ENCODE results near the gene TSFM. TPM values are rescaled to one million over a fixed set of nuclear protein-coding genes. Genes with fewer than 3 reads are reported as not detected.
A peak's percentile ranks its signal among the peaks of the same experiment; 100 is the strongest.
"Not testable (repeated sequence)": the region's sequence is repeated elsewhere in the genome, so short reads cannot be mapped to it uniquely, and the experiment has no call there.

The TSFM gene
- total and polyA plus RNA-seq, 2 donors = 28.6 to 29.2 TPM

DNA sequence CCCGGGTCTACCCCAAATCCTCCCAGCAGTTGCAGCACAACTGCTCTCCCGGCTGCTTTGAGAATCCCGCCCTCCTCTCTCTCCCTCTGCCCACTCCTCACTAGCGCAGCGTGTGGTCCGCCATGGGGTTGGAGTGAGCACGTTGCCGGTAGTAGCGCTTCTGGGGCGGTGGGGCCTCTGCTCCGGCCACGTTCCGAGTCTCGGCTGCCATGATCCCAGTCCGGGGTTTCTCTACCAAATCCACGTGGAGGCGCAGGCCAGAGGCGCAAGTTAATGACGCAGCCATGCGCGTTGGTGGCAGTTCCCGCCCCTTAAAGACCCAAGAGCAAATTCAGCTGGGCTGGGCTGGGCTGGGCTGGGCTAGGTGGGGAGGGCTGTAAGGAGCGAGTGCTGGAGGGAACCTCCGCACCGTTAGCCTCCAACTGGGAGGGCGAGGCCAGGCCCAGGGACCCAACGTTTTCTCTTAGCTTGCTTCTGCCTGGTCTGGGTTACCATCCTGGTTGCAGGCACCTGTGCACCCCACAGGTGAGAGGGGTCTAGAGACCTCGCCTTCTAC, 10.6 kb upstream of the TSFM start, which contains the start of gene METTL1:
Gene METTL1, minus strand, starts transcription at position 233 of the 556 bp plus-strand sequence. Its CDS starts 22 bp downstream, at position 211.
- H3K27me3 ChIP-seq (ENCODE audit: control insufficient read depth in 2 of 2, insufficient read depth in 1 of 2, low read length in 1 of 2) = peaks cover 14 to 33% of the 10 kb centered on the region in 2 donors
- peak; percentile 73 to 93 (median 83) for DNase-seq (ENCODE audit: low read depth in 6 of 9, low spot score in 9 of 9)
- peaks cover 0 to 4% of the 10 kb centered on the region in 2 donors for H3K36me3 ChIP-seq (ENCODE audit: control insufficient read depth in 2 of 2, insufficient read depth in 2 of 2, low read length in 1 of 2)
- peak within 1 kb of the TSS; percentile 70 to 75 for H3K27ac ChIP-seq (ENCODE audit: low read depth in 1 of 2, low read length in 1 of 2)
- H3K4me1 ChIP-seq (ENCODE audit: control insufficient read depth in 2 of 2, insufficient read depth in 2 of 2, low read length in 2 of 2) = peaks cover 6 to 29% of the 10 kb centered on the region in 2 donors
- H3K4me3 ChIP-seq (ENCODE audit: low read length in 2 of 2) = peak within 1 kb of the TSS; percentile 67 to 78
- WGBS = under 1% methylated on average over 28 of the region's 28 CpGs
- peaks cover 0 to 4% of the 10 kb centered on the region in 2 donors for H3K9me3 ChIP-seq (ENCODE audit: control insufficient read depth in 2 of 2, insufficient read depth in 1 of 2, low read length in 1 of 2)

DNA sequence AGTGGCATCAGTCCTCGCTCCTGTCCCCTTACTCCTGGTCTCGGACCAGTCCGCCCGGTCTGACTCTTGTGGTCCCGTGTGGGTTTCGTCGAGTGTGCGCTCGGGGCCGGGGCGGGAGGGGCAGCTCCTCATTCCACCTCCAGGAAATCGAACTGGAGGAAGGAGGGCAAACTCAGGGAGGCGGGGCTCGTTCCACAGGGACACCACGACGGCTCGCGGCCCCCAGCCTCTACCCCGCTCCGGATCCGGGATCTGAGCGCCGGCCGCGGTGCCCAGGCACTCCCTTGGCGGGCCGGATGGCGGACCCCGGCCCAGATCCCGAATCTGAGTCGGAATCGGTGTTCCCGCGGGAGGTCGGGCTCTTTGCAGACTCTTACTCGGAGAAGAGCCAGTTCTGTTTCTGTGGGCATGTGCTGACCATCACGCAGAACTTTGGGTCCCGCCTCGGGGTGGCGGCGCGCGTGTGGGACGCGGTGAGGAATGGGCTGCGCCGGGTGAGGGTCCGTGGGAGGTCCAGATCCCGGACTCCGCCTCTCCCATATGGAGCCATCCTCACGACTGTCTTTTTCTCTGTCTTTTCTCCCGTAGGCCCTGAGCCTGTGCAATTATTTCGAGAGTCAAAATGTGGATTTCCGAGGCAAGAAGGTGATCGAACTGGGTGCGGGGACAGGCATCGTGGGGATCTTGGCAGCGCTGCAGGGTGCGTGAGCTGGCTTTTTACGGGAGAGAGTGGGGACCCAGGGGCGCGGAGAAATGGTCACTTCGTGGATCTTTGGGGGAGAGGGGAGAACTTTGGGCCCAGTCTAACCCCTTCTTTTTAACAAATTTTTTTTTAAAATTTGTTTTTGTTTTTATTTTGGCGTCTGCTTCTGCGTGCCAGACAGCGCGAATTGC, 9.9 kb upstream of the TSFM start, which contains the start of gene EEF1AKMT3:
Gene EEF1AKMT3, plus strand, starts transcription at position 186 of the 894 bp plus-strand sequence. Its CDS starts 111 bp downstream, at position 297.
- Histone ChIP-seq H3K9me3 (ENCODE audit: control insufficient read depth in 2 of 2, insufficient read depth in 1 of 2, low read length in 1 of 2) (peaks cover 0 to 4% of the 10 kb centered on the region in 2 donors), H3K4me3 (ENCODE audit: low read length in 2 of 2) (peak within 1 kb of the TSS; percentile 67 to 78), H3K4me1 (ENCODE audit: control insufficient read depth in 2 of 2, insufficient read depth in 2 of 2, low read length in 2 of 2) (peaks cover 6 to 27% of the 10 kb centered on the region in 2 donors), H3K27ac (ENCODE audit: low read depth in 1 of 2, low read length in 1 of 2) (peak within 1 kb of the TSS; percentile 70 to 75), H3K27me3 (ENCODE audit: control insufficient read depth in 2 of 2, insufficient read depth in 1 of 2, low read length in 1 of 2) (peaks cover 6 to 26% of the 10 kb centered on the region in 2 donors), H3K36me3 (ENCODE audit: control insufficient read depth in 2 of 2, insufficient read depth in 2 of 2, low read length in 1 of 2) (peaks cover 0 to 4% of the 10 kb centered on the region in 2 donors)
- peak in 1 of 9 donors; percentile 13 for DNase-seq (ENCODE audit: low read depth in 6 of 9, low spot score in 9 of 9)
- 4% methylated on average over 67 of the region's 67 CpGs for WGBS

DNA sequence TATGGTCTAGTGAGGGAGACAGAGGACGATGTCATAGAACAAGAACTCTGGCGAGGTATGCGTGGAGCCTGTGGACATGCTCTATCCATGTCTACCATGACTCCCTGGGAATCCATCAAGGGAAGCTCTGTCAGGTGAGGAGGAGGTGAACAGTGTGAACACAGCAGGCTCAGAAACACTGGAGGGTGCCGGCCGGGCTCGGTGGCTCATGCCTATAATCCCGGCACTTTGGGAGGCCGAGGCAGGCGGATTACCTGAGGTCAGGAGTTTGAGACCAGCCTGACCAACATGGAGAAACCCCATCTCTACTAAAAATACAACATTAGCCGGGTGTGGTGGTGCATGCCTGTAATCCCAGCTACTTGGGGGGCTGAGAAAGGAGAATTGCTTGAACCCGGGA, 8.0 kb upstream of the TSFM start:
- H3K36me3 ChIP-seq (ENCODE audit: control insufficient read depth in 2 of 2, insufficient read depth in 2 of 2, low read length in 1 of 2); H3K4me3 ChIP-seq (ENCODE audit: low read length in 2 of 2); H3K9me3 ChIP-seq (ENCODE audit: control insufficient read depth in 2 of 2, insufficient read depth in 1 of 2, low read length in 1 of 2); DNase-seq (ENCODE audit: low read depth in 6 of 9, low spot score in 9 of 9); H3K27ac ChIP-seq (ENCODE audit: low read depth in 1 of 2, low read length in 1 of 2): not testable (repeated sequence)
- peaks cover 6 to 27% of the 10 kb centered on the region in 2 donors for H3K4me1 ChIP-seq (ENCODE audit: control insufficient read depth in 2 of 2, insufficient read depth in 2 of 2, low read length in 2 of 2)
- H3K27me3 ChIP-seq (ENCODE audit: control insufficient read depth in 2 of 2, insufficient read depth in 1 of 2, low read length in 1 of 2) = peaks cover 0 to 19% of the 10 kb centered on the region in 2 donors
- 98% methylated on average over 11 of the region's 11 CpGs for WGBS

DNA sequence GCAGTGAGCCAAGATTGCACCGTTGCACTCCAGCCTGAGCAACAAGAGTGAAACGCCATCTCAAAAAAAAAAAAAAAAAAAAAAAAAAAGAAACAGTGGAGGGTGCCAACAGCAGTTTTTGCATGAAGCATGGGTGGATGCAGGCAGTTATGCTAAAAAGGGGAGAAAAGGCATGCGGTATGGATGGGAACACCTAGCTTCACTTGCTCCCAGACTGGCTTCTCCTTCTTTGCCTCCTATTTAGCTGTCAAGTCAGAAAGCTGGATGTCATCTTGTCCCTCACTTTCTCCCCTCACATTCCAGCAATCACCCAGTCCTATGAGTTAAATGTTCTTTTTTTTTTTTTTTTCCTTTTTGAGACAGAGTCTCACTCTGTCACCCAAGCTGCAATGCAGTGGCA, 7.5 kb upstream of the TSFM start:
- WGBS = 92% methylated on average over 3 of the region's 3 CpGs
- no peaks in the 10 kb centered on the region for H3K36me3 ChIP-seq (ENCODE audit: control insufficient read depth in 2 of 2, insufficient read depth in 2 of 2, low read length in 1 of 2)
- peaks cover 0 to 4% of the 10 kb centered on the region in 2 donors for H3K9me3 ChIP-seq (ENCODE audit: control insufficient read depth in 2 of 2, insufficient read depth in 1 of 2, low read length in 1 of 2)
- DNase-seq (ENCODE audit: low read depth in 6 of 9, low spot score in 9 of 9) = no peak
- H3K4me3 ChIP-seq (ENCODE audit: low read length in 2 of 2) = no peak overlapping the region
- H3K27ac ChIP-seq (ENCODE audit: low read depth in 1 of 2, low read length in 1 of 2) = no peak overlapping the region
- H3K27me3 ChIP-seq (ENCODE audit: control insufficient read depth in 2 of 2, insufficient read depth in 1 of 2, low read length in 1 of 2) = peaks cover 0 to 19% of the 10 kb centered on the region in 2 donors
- H3K4me1 ChIP-seq (ENCODE audit: control insufficient read depth in 2 of 2, insufficient read depth in 2 of 2, low read length in 2 of 2) = peaks cover 6 to 28% of the 10 kb centered on the region in 2 donors

DNA sequence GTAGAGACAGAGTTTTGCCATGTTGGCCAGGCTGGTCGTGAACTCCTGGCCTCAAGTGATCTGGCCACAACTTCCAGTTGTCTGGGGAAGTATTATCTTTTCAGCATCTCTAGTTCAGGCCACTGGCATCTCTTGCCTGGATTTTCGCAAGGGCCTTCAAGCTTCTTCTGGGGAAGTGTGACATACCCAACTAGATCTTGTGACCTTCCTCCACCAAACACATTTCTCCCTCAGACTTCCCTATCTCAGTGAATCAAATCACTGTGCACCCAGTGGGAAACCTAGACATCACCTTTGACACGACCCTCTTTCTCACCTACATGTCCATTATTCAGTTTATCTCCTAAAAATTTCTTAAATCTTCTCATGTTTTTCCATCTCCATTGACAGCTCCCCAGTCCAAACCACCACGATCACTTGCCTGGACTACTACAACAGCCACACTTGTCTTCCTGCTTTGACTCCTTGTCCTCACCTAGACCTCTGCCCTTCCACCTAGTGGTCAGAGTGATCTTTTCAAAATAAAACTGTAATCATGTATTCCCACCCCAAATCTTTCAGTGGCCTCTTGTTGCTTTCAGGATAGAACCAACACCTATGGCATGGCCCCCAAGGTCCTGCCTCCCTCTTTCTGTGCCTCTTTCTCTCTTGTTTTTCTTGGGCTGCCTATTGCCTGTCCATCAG, 6.9 kb upstream of the TSFM start:
- no peak for DNase-seq (ENCODE audit: low read depth in 6 of 9, low spot score in 9 of 9)
- Histone ChIP-seq H3K4me3 (ENCODE audit: low read length in 2 of 2) (no peak overlapping the region), H3K27me3 (ENCODE audit: control insufficient read depth in 2 of 2, insufficient read depth in 1 of 2, low read length in 1 of 2) (peaks cover 0 to 19% of the 10 kb centered on the region in 2 donors), H3K4me1 (ENCODE audit: control insufficient read depth in 2 of 2, insufficient read depth in 2 of 2, low read length in 2 of 2) (peaks cover 10 to 34% of the 10 kb centered on the region in 2 donors), H3K36me3 (ENCODE audit: control insufficient read depth in 2 of 2, insufficient read depth in 2 of 2, low read length in 1 of 2) (no peaks in the 10 kb centered on the region), H3K27ac (ENCODE audit: low read depth in 1 of 2, low read length in 1 of 2) (no peak overlapping the region), H3K9me3 (ENCODE audit: control insufficient read depth in 2 of 2, insufficient read depth in 1 of 2, low read length in 1 of 2) (peaks cover 0 to 4% of the 10 kb centered on the region in 2 donors)
- 96% methylated on average over 4 of the region's 4 CpGs for WGBS

DNA sequence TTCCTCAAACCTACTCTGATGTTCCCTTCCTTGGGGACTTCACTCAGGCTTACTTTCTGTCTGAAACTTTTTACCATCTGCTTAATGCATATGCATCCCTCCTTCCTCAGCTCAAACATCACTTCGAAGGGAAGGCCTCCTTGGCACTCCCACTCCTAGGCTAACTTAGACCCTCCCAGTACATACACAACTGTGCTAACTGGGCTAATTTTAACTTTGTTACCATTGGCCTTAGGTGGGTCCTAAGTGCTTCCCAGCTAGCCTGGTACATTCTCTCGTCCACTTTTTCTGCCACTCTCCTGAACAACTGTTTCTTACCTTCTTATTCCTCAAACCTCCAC, 6.4 kb upstream of the TSFM start:
- WGBS = 95% methylated on average over 2 of the region's 2 CpGs
- H3K36me3 ChIP-seq (ENCODE audit: control insufficient read depth in 2 of 2, insufficient read depth in 2 of 2, low read length in 1 of 2) = no peaks in the 10 kb centered on the region

DNA sequence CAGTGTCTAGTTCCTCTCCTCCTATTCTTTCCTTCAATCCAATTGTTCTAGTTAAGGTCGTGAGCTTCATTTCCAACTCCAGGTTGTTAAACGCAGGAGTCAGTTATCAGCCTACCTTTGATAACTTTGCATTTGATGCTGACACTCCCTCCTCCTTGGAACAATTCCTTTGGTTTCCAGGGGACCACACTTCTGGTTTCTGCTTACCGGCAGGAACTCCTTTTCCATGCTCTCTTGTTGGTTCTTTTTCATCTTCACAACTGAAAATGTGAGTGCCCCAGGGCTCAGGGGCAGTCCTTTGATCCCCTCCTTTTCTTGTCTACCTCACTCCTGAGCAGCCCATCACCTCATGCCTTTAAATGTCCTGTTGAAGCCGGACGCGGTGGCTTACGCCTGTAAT, 5.2 kb upstream of the TSFM start:
- Histone ChIP-seq H3K27me3 (ENCODE audit: control insufficient read depth in 2 of 2, insufficient read depth in 1 of 2, low read length in 1 of 2) (peaks cover 0 to 13% of the 10 kb centered on the region in 2 donors), H3K9me3 (ENCODE audit: control insufficient read depth in 2 of 2, insufficient read depth in 1 of 2, low read length in 1 of 2) (peaks cover 0 to 4% of the 10 kb centered on the region in 2 donors), H3K27ac (ENCODE audit: low read depth in 1 of 2, low read length in 1 of 2) (no peak overlapping the region), H3K4me3 (ENCODE audit: low read length in 2 of 2) (no peak overlapping the region), H3K36me3 (ENCODE audit: control insufficient read depth in 2 of 2, insufficient read depth in 2 of 2, low read length in 1 of 2) (no peaks in the 10 kb centered on the region), H3K4me1 (ENCODE audit: control insufficient read depth in 2 of 2, insufficient read depth in 2 of 2, low read length in 2 of 2) (peaks cover 25 to 36% of the 10 kb centered on the region in 2 donors)
- DNase-seq (ENCODE audit: low read depth in 6 of 9, low spot score in 9 of 9) = no peak
- 99% methylated on average over 7 of the region's 7 CpGs for WGBS

More for the DNA sequence above, 6.4 kb upstream of the TSFM start:
- no peak for DNase-seq (ENCODE audit: low read depth in 6 of 9, low spot score in 9 of 9)
- Histone ChIP-seq H3K27ac (ENCODE audit: low read depth in 1 of 2, low read length in 1 of 2) (no peak overlapping the region), H3K27me3 (ENCODE audit: control insufficient read depth in 2 of 2, insufficient read depth in 1 of 2, low read length in 1 of 2) (peaks cover 0 to 19% of the 10 kb centered on the region in 2 donors), H3K9me3 (ENCODE audit: control insufficient read depth in 2 of 2, insufficient read depth in 1 of 2, low read length in 1 of 2) (peaks cover 0 to 4% of the 10 kb centered on the region in 2 donors), H3K4me1 (ENCODE audit: control insufficient read depth in 2 of 2, insufficient read depth in 2 of 2, low read length in 2 of 2) (peaks cover 15 to 34% of the 10 kb centered on the region in 2 donors), H3K4me3 (ENCODE audit: low read length in 2 of 2) (no peak overlapping the region)

DNA sequence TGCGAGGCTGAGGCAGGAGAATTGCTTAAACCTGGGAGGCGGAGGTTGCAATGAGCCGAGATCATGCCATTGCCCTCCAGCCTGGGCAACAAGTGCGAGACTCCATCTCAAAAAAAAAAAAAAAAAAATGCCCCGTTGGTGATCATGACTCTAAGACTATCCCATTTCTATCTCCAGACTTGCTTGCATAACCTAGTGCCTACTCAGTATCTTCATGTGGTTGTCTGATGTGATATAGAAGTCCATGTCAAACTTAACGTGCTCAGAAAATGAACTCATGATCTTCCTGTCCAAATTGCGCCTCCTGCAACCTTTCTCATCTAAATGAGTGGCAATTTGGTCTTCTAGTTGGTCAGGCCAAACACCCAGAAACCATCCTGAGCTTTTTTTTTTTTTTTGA, 4.7 kb upstream of the TSFM start:
- no peak for DNase-seq (ENCODE audit: low read depth in 6 of 9, low spot score in 9 of 9)
- 96% methylated on average over 7 of the region's 7 CpGs for WGBS
- H3K27me3 ChIP-seq (ENCODE audit: control insufficient read depth in 2 of 2, insufficient read depth in 1 of 2, low read length in 1 of 2) = peaks cover 0 to 8% of the 10 kb centered on the region in 2 donors
- H3K4me1 ChIP-seq (ENCODE audit: control insufficient read depth in 2 of 2, insufficient read depth in 2 of 2, low read length in 2 of 2) = peaks cover 22 to 33% of the 10 kb centered on the region in 2 donors
- no peak overlapping the region for H3K4me3 ChIP-seq (ENCODE audit: low read length in 2 of 2)
- peaks cover 0 to 4% of the 10 kb centered on the region in 2 donors for H3K9me3 ChIP-seq (ENCODE audit: control insufficient read depth in 2 of 2, insufficient read depth in 1 of 2, low read length in 1 of 2)
- H3K27ac ChIP-seq (ENCODE audit: low read depth in 1 of 2, low read length in 1 of 2) = no peak overlapping the region
- H3K36me3 ChIP-seq (ENCODE audit: control insufficient read depth in 2 of 2, insufficient read depth in 2 of 2, low read length in 1 of 2) = no peaks in the 10 kb centered on the region

All from thymus (tissue), 11 donors.